IMR-90 (cell line): ENCODE data around the gene RAC3. TPM values are rescaled to one million over a fixed set of nuclear protein-coding genes. Genes with fewer than 3 reads are reported as not detected.

Source experiments
- ATAC-seq: fragments of 200-7000 bp; cut with Tn5 transposase; 2 replicates; pipeline ENCODE4 v1.9.1; 2020; ENCODE audit warnings: low read depth, mild to moderate bottlenecking, moderate library complexity
- BruUV-seq: library from RNA; stranded (reverse); fragments of 400-500 nt; replicated peaks from 2 replicates; lab custom pipeline; 2021; lab: Mats Ljungman, UMichigan
- CTCF ChIA-PET: fragments of 300-600 bp; formaldehyde crosslinking; extraction: SDS; loops from one replicate; lab custom pipeline; 2021; ENCODE audit warnings: antibody characterized with exemption; lab: Yijun Ruan, JAX
- POLR2A ChIA-PET: fragments of 300-600 bp; sonication (Branson Sonifier 250); formaldehyde crosslinking; loops from one replicate; lab custom pipeline; 2022; ENCODE audit warnings: antibody characterized with exemption; ENCODE audit not compliant: unreplicated experiment; lab: Charles Lee
- DNase-seq: peaks from one replicate; pipeline ENCODE4 v3.0.0; 2013
- H2AFZ ChIP-seq: replicated peaks from 2 replicates; pipeline ENCODE3; 2013; ENCODE audit warnings: low read length, mild to moderate bottlenecking; ENCODE audit not compliant: poor library complexity
- H2AK5ac ChIP-seq: 2 replicates; pipeline ENCODE4 v1.6.1; 2013; ENCODE audit warnings: low read depth, low read length, inconsistent platforms
- H2AK9ac ChIP-seq: replicated peaks from 2 replicates; pipeline ENCODE3; 2013; ENCODE audit warnings: mild to moderate bottlenecking, low read depth, low read length, moderate library complexity; ENCODE audit not compliant: poor library complexity
- H2BK120ac ChIP-seq: 2 replicates; pipeline ENCODE4 v1.6.1; 2013; ENCODE audit warnings: low read depth, low read length, inconsistent platforms
- H2BK15ac ChIP-seq: 3 replicates; pipeline ENCODE4 v1.6.1; 2013; ENCODE audit warnings: low read depth, low read length, inconsistent platforms
- H2BK20ac ChIP-seq: 2 replicates; pipeline ENCODE4 v1.6.1; 2013; ENCODE audit warnings: low read depth, mild to moderate bottlenecking, inconsistent platforms, low read length, moderate library complexity
- H2BK5ac ChIP-seq: 2 replicates; pipeline ENCODE4 v1.6.1; 2013; ENCODE audit warnings: mild to moderate bottlenecking, low read depth, low read length, inconsistent platforms; ENCODE audit not compliant: poor library complexity, severe bottlenecking
- H3K14ac ChIP-seq: replicated peaks from 2 replicates; pipeline ENCODE4 v1.6.1; 2013; ENCODE audit warnings: low read depth, low read length, inconsistent platforms
- H3K18ac ChIP-seq: 2 replicates; pipeline ENCODE4 v1.6.1; 2013; ENCODE audit warnings: low read depth, low read length, control low read depth
- H3K23ac ChIP-seq: 2 replicates; pipeline ENCODE4 v1.6.1; 2013; ENCODE audit warnings: low read depth, low read length, inconsistent platforms
- H3K27ac ChIP-seq: 2 replicates; pipeline ENCODE4 v1.5.1; 2013; ENCODE audit warnings: mild to moderate bottlenecking, control low read depth, low read length; ENCODE audit not compliant: insufficient read depth
- H3K27me3 ChIP-seq: 2 replicates; pipeline ENCODE4 v1.6.1; 2013; ENCODE audit warnings: low read length; ENCODE audit not compliant: control insufficient read depth, insufficient read depth
- H3K36me3 ChIP-seq: 2 replicates; pipeline ENCODE4 v1.6.1; 2013; ENCODE audit warnings: low read length, mixed read lengths; ENCODE audit not compliant: control insufficient read depth, insufficient read depth
- H3K4ac ChIP-seq: 2 replicates; pipeline ENCODE4 v1.6.1; 2013; ENCODE audit warnings: low read depth, low read length, inconsistent platforms
- H3K4me1 ChIP-seq: 2 replicates; pipeline ENCODE4 v1.6.1; 2013; ENCODE audit warnings: low read length, mixed read lengths; ENCODE audit not compliant: control insufficient read depth, insufficient read depth
- H3K4me2 ChIP-seq: 2 replicates; pipeline ENCODE4 v1.6.1; 2013; ENCODE audit warnings: low read depth, mild to moderate bottlenecking, control low read depth, low read length, moderate library complexity
- H3K4me3 ChIP-seq: 2 replicates; pipeline ENCODE4 v1.5.1; 2013; ENCODE audit warnings: low read depth, mild to moderate bottlenecking, control low read depth, low read length, moderate library complexity; ENCODE audit not compliant: insufficient read depth
- H3K56ac ChIP-seq: 2 replicates; pipeline ENCODE4 v1.6.1; 2013; ENCODE audit warnings: low read length, inconsistent platforms; ENCODE audit not compliant: insufficient read depth; ENCODE audit errors: extremely low read depth
- H3K79me1 ChIP-seq, 2 experiments: 2 replicates each; pipeline ENCODE4 v1.6.1; 2013; ENCODE audit warnings: low read length in 2 of 2, inconsistent platforms in 1 of 2, low read depth in 1 of 2
- H3K9ac ChIP-seq: 2 replicates; pipeline ENCODE4 v1.6.1; 2013; ENCODE audit warnings: low read depth, low read length, control low read depth
- H3K9me1 ChIP-seq: 2 replicates; pipeline ENCODE4 v1.6.1; 2013; ENCODE audit warnings: low read length, inconsistent platforms; ENCODE audit not compliant: insufficient read depth
- H3K9me3 ChIP-seq: 2 replicates; pipeline ENCODE4 v1.6.1; 2013; ENCODE audit warnings: low read length; ENCODE audit not compliant: control insufficient read depth, insufficient read depth
- H4K20me1 ChIP-seq: 2 replicates; pipeline ENCODE4 v1.6.1; 2013; ENCODE audit warnings: low read length, inconsistent platforms; ENCODE audit not compliant: insufficient read depth
- H4K5ac ChIP-seq: 2 replicates; pipeline ENCODE4 v1.6.1; 2013; ENCODE audit warnings: mild to moderate bottlenecking, low read depth, low read length, control low read depth
- H4K8ac ChIP-seq, 2 experiments: 2 replicates each; pipeline ENCODE4 v1.6.1; 2013; ENCODE audit warnings: low read depth in 2 of 2, low read length in 2 of 2, control low read depth in 1 of 2, inconsistent platforms in 1 of 2
- H4K91ac ChIP-seq: 2 replicates; pipeline ENCODE4 v1.6.1; 2013; ENCODE audit warnings: low read depth, low read length, inconsistent platforms; ENCODE audit not compliant: insufficient read depth
- BHLHE40 ChIP-seq: fragments of 150-350 bp; IDR thresholded peaks from 2 replicates; pipeline ENCODE4 v1.6.1; 2016; ENCODE audit warnings: mild to moderate bottlenecking, low read depth, low read length
- CHD1 ChIP-seq: IDR thresholded peaks from 2 replicates; pipeline ENCODE4 v1.6.1; 2012; ENCODE audit warnings: low read depth, low read length, improper control_type of control experiment
- ELK1 ChIP-seq: fragments of 150-350 bp; IDR thresholded peaks from 2 replicates; pipeline ENCODE4 v1.6.1; 2016; ENCODE audit warnings: low read depth, mild to moderate bottlenecking, low read length, moderate library complexity, borderline replicate concordance
- FOS ChIP-seq: fragments of 150-350 bp; IDR thresholded peaks from 2 replicates; pipeline ENCODE4 v1.6.1; 2016; ENCODE audit warnings: low read depth, low read length
- MAFK ChIP-seq: IDR thresholded peaks from 2 replicates; pipeline ENCODE4 v1.6.1; 2012; ENCODE audit warnings: low read depth, low read length, improper control_type of control experiment
- MAZ ChIP-seq: IDR thresholded peaks from 2 replicates; pipeline ENCODE4 v1.6.1; 2012; ENCODE audit warnings: low read depth, mild to moderate bottlenecking, low read length, improper control_type of control experiment, moderate library complexity, borderline replicate concordance
- MXI1 ChIP-seq: IDR thresholded peaks from 2 replicates; pipeline ENCODE4 v1.6.1; 2012; ENCODE audit warnings: low read depth, mild to moderate bottlenecking, low read length, moderate library complexity, borderline replicate concordance
- NFE2L2 ChIP-seq: fragments of 150-350 bp; IDR thresholded peaks from 2 replicates; pipeline ENCODE4 v1.6.1; 2016; ENCODE audit warnings: low read depth, mild to moderate bottlenecking, low read length
- POLR2A ChIP-seq: IDR thresholded peaks from 2 replicates; pipeline ENCODE4 v1.6.1; 2012; ENCODE audit warnings: mild to moderate bottlenecking, low read depth, low read length
- RAD21 ChIP-seq: IDR thresholded peaks from 2 replicates; pipeline ENCODE4 v1.6.1; 2012; ENCODE audit warnings: low read length, improper control_type of control experiment
- RCOR1 ChIP-seq: IDR thresholded peaks from 2 replicates; pipeline ENCODE4 v1.6.1; 2012; ENCODE audit warnings: mild to moderate bottlenecking, low read length, improper control_type of control experiment; ENCODE audit not compliant: insufficient replicate concordance
- RFX5 ChIP-seq: IDR thresholded peaks from 2 replicates; pipeline ENCODE4 v1.8.0; 2012; ENCODE audit warnings: low read depth, mild to moderate bottlenecking, low read length, moderate library complexity
- SMC3 ChIP-seq: fragments of 150-350 bp; IDR thresholded peaks from 2 replicates; pipeline ENCODE4 v1.6.1; 2016; ENCODE audit warnings: low read depth, mild to moderate bottlenecking, antibody characterized with exemption, low read length, moderate library complexity
- USF2 ChIP-seq: fragments of 150-350 bp; IDR thresholded peaks from 2 replicates; pipeline ENCODE4 v1.6.1; 2017; ENCODE audit warnings: mild to moderate bottlenecking, antibody characterized with exemption, low read length, low read depth
- dilution Hi-C: fragments of 300-500 bp; cut with HindIII; formaldehyde crosslinking; loops from one replicate; pipeline ENCODE4 v1.14.3; 2018; ENCODE audit warnings: low sequenced_read_pairs; ENCODE audit not compliant: unreplicated experiment
- in situ Hi-C: fragments of 300-500 bp; cut with MboI; formaldehyde crosslinking; loops from 3 replicates; pipeline ENCODE4 v1.14.3; 2019; ENCODE audit warnings: low sequenced_read_pairs, inconsistent platforms, mixed read lengths
- intact Hi-C: fragments of 100-400 bp; cut with micrococcal nuclease; formaldehyde crosslinking; loops from 2 replicates; pipeline ENCODE4 v1.10.0; 2022
- polyA plus RNA-seq, 3 experiments: library from polyadenylated mRNA; depleted of rRNA; stranded (reverse); fragments of >200 nt; gene quantifications; 2 replicates each; pipeline ENCODE4 v1.2.3, GENCODE V29; 2012; ENCODE audit warnings: low replicate concordance in 1 of 3
- total RNA-seq: library from RNA; depleted of rRNA; stranded (reverse); fragments of >200 nt; gene quantifications from 2 replicates; pipeline ENCODE4 v1.2.3, GENCODE V29; 2012
- TF ChIP-seq, protein P1 (sequence below): conservative IDR thresholded peaks from 2 replicates; pipeline ENCODE4 v1.5.1; 2012; ENCODE audit warnings: mild to moderate bottlenecking, low read depth, low read length, improper control_type of control experiment

The RAC3 gene
- total and polyA plus RNA-seq, 2 of the 4 experiments (the other 2 are of a cell fraction): 5.7 to 23.4 TPM

DNA sequence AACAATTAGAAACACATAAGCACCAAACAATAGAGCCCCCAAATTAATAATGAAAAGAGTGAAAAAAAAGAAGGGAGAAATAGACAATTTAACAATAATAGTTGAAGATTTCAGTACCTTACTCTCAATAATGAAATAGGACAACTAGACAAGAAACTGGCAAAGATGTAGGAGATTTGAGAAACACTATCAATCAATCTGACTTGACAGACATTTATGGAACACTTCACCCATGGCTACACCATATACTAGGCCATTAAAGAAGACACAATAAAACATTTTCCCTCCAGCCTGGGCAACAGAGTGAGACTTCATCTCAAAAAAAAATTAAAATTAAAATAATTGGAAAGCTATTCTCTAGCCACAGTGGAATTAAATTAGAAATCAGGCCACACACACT, 39.1 kb downstream of the RAC3 start:
- no peak overlapping the region for H3K14ac ChIP-seq
- H3K56ac ChIP-seq: no peak overlapping the region
- H3K9me3 ChIP-seq: no peaks in the 10 kb centered on the region
- H2AFZ ChIP-seq: no peak overlapping the region
- H4K8ac ChIP-seq: no peak overlapping the region
- H2BK15ac ChIP-seq: no peak overlapping the region
- dilution Hi-C loops: no loop called here
- no TSS peak for BruUV-seq
- no peak overlapping the region for H3K9ac ChIP-seq
- H4K91ac ChIP-seq: no peak overlapping the region
- no peak overlapping the region for H3K18ac ChIP-seq
- no peak overlapping the region for H2BK20ac ChIP-seq
- peaks cover 0 to 10% of the 10 kb centered on the region in 2 experiments; a peak in 3 of 4 replicates for H3K79me1 ChIP-seq
- TF ChIP-seq CHD1: no peak
- no peak for TF ChIP-seq BHLHE40
- TF ChIP-seq RCOR1: no peak
- no peak for TF ChIP-seq NFE2L2
- TF ChIP-seq MAZ: no peak
- no peak for TF ChIP-seq FOS
- no peak for TF ChIP-seq RFX5
- no peak for TF ChIP-seq MAFK
- no peak for TF ChIP-seq ELK1
- TF ChIP-seq, protein P1, sequence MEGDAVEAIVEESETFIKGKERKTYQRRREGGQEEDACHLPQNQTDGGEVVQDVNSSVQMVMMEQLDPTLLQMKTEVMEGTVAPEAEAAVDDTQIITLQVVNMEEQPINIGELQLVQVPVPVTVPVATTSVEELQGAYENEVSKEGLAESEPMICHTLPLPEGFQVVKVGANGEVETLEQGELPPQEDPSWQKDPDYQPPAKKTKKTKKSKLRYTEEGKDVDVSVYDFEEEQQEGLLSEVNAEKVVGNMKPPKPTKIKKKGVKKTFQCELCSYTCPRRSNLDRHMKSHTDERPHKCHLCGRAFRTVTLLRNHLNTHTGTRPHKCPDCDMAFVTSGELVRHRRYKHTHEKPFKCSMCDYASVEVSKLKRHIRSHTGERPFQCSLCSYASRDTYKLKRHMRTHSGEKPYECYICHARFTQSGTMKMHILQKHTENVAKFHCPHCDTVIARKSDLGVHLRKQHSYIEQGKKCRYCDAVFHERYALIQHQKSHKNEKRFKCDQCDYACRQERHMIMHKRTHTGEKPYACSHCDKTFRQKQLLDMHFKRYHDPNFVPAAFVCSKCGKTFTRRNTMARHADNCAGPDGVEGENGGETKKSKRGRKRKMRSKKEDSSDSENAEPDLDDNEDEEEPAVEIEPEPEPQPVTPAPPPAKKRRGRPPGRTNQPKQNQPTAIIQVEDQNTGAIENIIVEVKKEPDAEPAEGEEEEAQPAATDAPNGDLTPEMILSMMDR: no peak
- TF ChIP-seq RAD21: no peak
- TF ChIP-seq SMC3: no peak
- no peak for TF ChIP-seq MXI1
- no peak for TF ChIP-seq USF2
- no peak for TF ChIP-seq POLR2A
- no peak overlapping the region for H3K23ac ChIP-seq
- H2AK5ac ChIP-seq: no peak overlapping the region
- H3K36me3 ChIP-seq: no peaks in the 10 kb centered on the region
- no peak overlapping the region for H4K5ac ChIP-seq
- H3K4me3 ChIP-seq: no peak overlapping the region
- no peak overlapping the region for H3K27ac ChIP-seq
- intact Hi-C loops: no loop called here
- POLR2A ChIA-PET: no interaction called here
- CTCF ChIA-PET: no interaction called here
- H3K4ac ChIP-seq: no peak overlapping the region
- H3K27me3 ChIP-seq: no peaks in the 10 kb centered on the region
- no peaks in the 10 kb centered on the region for H4K20me1 ChIP-seq
- H2AK9ac ChIP-seq: no peak overlapping the region
- ATAC-seq: no peak
- no peak overlapping the region for H2BK120ac ChIP-seq
- H3K9me1 ChIP-seq: no peaks in the 10 kb centered on the region; the same call in 1 of the 2 replicates
- in situ Hi-C loops: no loop called here
- no peak overlapping the region for H2BK5ac ChIP-seq
- H3K4me2 ChIP-seq: no peak overlapping the region
- DNase-seq: no peak
- peaks cover 5% of the 10 kb centered on the region for H3K4me1 ChIP-seq
